ENCODE results near the gene TNS4.

- TF ChIP-seq CTCF (IDR thresholded peaks at IDR 0.05): no peak
- no peak for TF ChIP-seq POLR2A (IDR thresholded peaks at IDR 0.05)
- no peak for TF ChIP-seq POLR2AphosphoS5 (IDR thresholded peaks at IDR 0.05)
- no peak for TF ChIP-seq EP300 (IDR thresholded peaks at IDR 0.05)
Measured at GRCh38 chr17:40506786-40507185, 5.4 kb upstream of the TNS4 start.

Data from sigmoid colon (tissue), 4 donors.